H1 (cell line): Measurements from ENCODE around the gene GABARAPL2. TPM values are rescaled to one million over a fixed set of nuclear protein-coding genes. Genes with fewer than 3 reads are reported as not detected.

Source experiments
- CTCF ChIA-PET: fragments of 300-600 bp; sonication (Branson Sonifier 250); formaldehyde crosslinking; loops from one replicate; lab custom pipeline; 2021; ENCODE audit not compliant: partially characterized antibody; lab: Charles Lee
- POLR2A ChIA-PET: fragments of 300-600 bp; sonication (Branson Sonifier 250); formaldehyde crosslinking; loops from one replicate; lab custom pipeline; 2021; ENCODE audit warnings: inconsistent platforms; ENCODE audit not compliant: partially characterized antibody; lab: Charles Lee
- DNase-seq, 2 experiments: peaks; one replicate each; pipeline versions ENCODE4 v3.0.0 to v3.0.0-alpha.2; 2010 to 2022; ENCODE audit warnings: low spot score in 2 of 2, low read depth in 1 of 2, mixed read lengths in 1 of 2
- FAIRE-seq: peaks from 2 replicates; lab custom pipeline; 2011; peaks lifted over from hg19 to GRCh38; lab: Jason Lieb, UNC
- H2AFZ ChIP-seq: 2 replicates; pipeline ENCODE4 v1.8.1; 2012; ENCODE audit warnings: low read length, inconsistent platforms
- H2AK5ac ChIP-seq: 2 replicates; pipeline ENCODE4 v1.6.1; 2013; ENCODE audit warnings: low read depth, low read length
- H2BK120ac ChIP-seq: replicated peaks from 2 replicates; pipeline ENCODE3; 2013; ENCODE audit warnings: low read depth, low read length, inconsistent platforms
- H2BK12ac ChIP-seq: 2 replicates; pipeline ENCODE4 v1.6.1; 2013; ENCODE audit warnings: low read depth, low read length
- H2BK15ac ChIP-seq: 2 replicates; pipeline ENCODE4 v1.6.1; 2013; ENCODE audit warnings: low read length
- H2BK20ac ChIP-seq: 2 replicates; pipeline ENCODE4 v1.6.1; 2013; ENCODE audit warnings: low read length
- H2BK5ac ChIP-seq: 2 replicates; pipeline ENCODE4 v1.6.1; 2013; ENCODE audit warnings: low read depth, low read length
- H3K14ac ChIP-seq: 2 replicates; pipeline ENCODE4 v1.6.1; 2013; ENCODE audit warnings: inconsistent platforms; ENCODE audit not compliant: insufficient read length
- H3K18ac ChIP-seq: 2 replicates; pipeline ENCODE4 v1.6.1; 2013; ENCODE audit warnings: low read length; ENCODE audit errors: extremely low read depth
- H3K23ac ChIP-seq: 2 replicates; pipeline ENCODE4 v1.6.1; 2013; ENCODE audit warnings: inconsistent platforms; ENCODE audit not compliant: insufficient read length
- H3K23me2 ChIP-seq: 2 replicates; pipeline ENCODE4 v1.6.1; 2013; ENCODE audit warnings: low read depth, low read length
- H3K27ac ChIP-seq: 2 replicates; pipeline ENCODE4 v1.6.1; 2011; ENCODE audit warnings: low read depth, low read length, inconsistent platforms
- H3K27me3 ChIP-seq, 4 experiments: replicated peaks in 1 of 4; 1 replicate in 1 of 4; 2 replicates in 3 of 4; pipeline versions ENCODE4 v1.6.1 to v1.8.1; 2011 to 2013; ENCODE audit warnings: low read length in 3 of 4, mild to moderate bottlenecking in 3 of 4, inconsistent platforms in 2 of 4, mixed read lengths in 2 of 4, moderate library complexity in 1 of 4; ENCODE audit not compliant: control insufficient read depth in 3 of 4, insufficient read depth in 3 of 4; ENCODE audit errors: extremely low read depth in 1 of 4
- H3K36me3 ChIP-seq, 4 experiments: 2 replicates each; pipeline versions ENCODE4 v1.6.1 to v1.8.1; 2011 to 2013; ENCODE audit warnings: mild to moderate bottlenecking in 4 of 4, low read length in 3 of 4, moderate library complexity in 2 of 4, control low read depth in 1 of 4, inconsistent platforms in 1 of 4; ENCODE audit not compliant: insufficient read depth in 4 of 4, control insufficient read depth in 2 of 4
- H3K4ac ChIP-seq: replicated peaks from 2 replicates; pipeline ENCODE3; 2013; ENCODE audit warnings: low read length, low read depth, mixed read lengths, inconsistent platforms; ENCODE audit not compliant: insufficient read length
- H3K4me1 ChIP-seq, 4 experiments: replicated peaks in 1 of 4; 1 replicate in 1 of 4; 2 replicates in 3 of 4; pipeline versions ENCODE4 v1.6.1 to v1.8.1; 2011 to 2013; ENCODE audit warnings: low read length in 3 of 4, inconsistent platforms in 2 of 4, mixed read lengths in 1 of 4; ENCODE audit not compliant: insufficient read depth in 4 of 4, control insufficient read depth in 3 of 4
- H3K4me2 ChIP-seq, 2 experiments: 2 replicates each; pipeline versions ENCODE4 v1.6.1 to v1.8.1; 2011 to 2013; ENCODE audit warnings: low read depth in 2 of 2, low read length in 2 of 2, control low read depth in 1 of 2, inconsistent platforms in 1 of 2, mild to moderate bottlenecking in 1 of 2; ENCODE audit not compliant: insufficient read depth in 1 of 2
- H3K4me3 ChIP-seq, 4 experiments: fragments of 200-600, 300-600 bp in 1 of 4; sonication (generic), shearing (Covaris generic), sonication (Bioruptor Twin) in 1 of 4; 2 replicates each; pipeline versions ENCODE4 v1.5.1 to v1.8.1; 2011 to 2016; ENCODE audit warnings: low read length in 4 of 4, low read depth in 3 of 4, control low read depth in 2 of 4, inconsistent platforms in 2 of 4, mild to moderate bottlenecking in 2 of 4, mixed read lengths in 1 of 4, moderate library complexity in 1 of 4; ENCODE audit not compliant: insufficient read depth in 2 of 4; ENCODE audit errors: extremely low read depth in 1 of 4
- H3K56ac ChIP-seq: replicated peaks from 2 replicates; pipeline ENCODE3; 2013; ENCODE audit warnings: low read depth, mild to moderate bottlenecking, mixed read lengths, low read length, inconsistent platforms; ENCODE audit not compliant: insufficient read length
- H3K79me1 ChIP-seq: 2 replicates; pipeline ENCODE4 v1.6.1; 2013; ENCODE audit warnings: low read depth, low read length, control low read depth
- H3K79me2 ChIP-seq, 2 experiments: 2 replicates each; pipeline versions ENCODE4 v1.6.1 to v1.8.1; 2012 to 2013; ENCODE audit warnings: low read length in 2 of 2, mild to moderate bottlenecking in 2 of 2, inconsistent platforms in 1 of 2; ENCODE audit not compliant: insufficient read depth in 2 of 2, control insufficient read depth in 1 of 2
- H3K9ac ChIP-seq, 4 experiments: replicated peaks in 1 of 4; 1 replicate in 1 of 4; 2 replicates in 3 of 4; pipeline versions ENCODE4 v1.6.1 to v1.8.1; 2011 to 2013; ENCODE audit warnings: low read depth in 3 of 4, low read length in 3 of 4, control low read depth in 2 of 4, mild to moderate bottlenecking in 2 of 4, moderate library complexity in 2 of 4, inconsistent platforms in 1 of 4; ENCODE audit errors: extremely low read depth in 1 of 4
- H3K9me3 ChIP-seq, 2 experiments: 2 replicates each; pipeline versions ENCODE4 v1.6.1 to v1.8.1; 2012 to 2013; ENCODE audit warnings: mild to moderate bottlenecking in 2 of 2, moderate library complexity in 2 of 2, control low read depth in 1 of 2, inconsistent platforms in 1 of 2, low read depth in 1 of 2, low read length in 1 of 2, mixed read lengths in 1 of 2; ENCODE audit not compliant: insufficient read depth in 2 of 2
- H4K20me1 ChIP-seq, 2 experiments: replicated peaks in 1 of 2; 2 replicates each; pipeline versions ENCODE3 to v1.8.1; 2011 to 2013; ENCODE audit warnings: inconsistent platforms in 2 of 2, low read length in 2 of 2, mild to moderate bottlenecking in 1 of 2; ENCODE audit not compliant: insufficient read depth in 2 of 2, control insufficient read depth in 1 of 2
- H4K5ac ChIP-seq: 2 replicates; pipeline ENCODE4 v1.6.1; 2013; ENCODE audit warnings: low read length, low read depth, mixed read lengths, inconsistent platforms; ENCODE audit not compliant: insufficient read length
- H4K8ac ChIP-seq: 2 replicates; pipeline ENCODE4 v1.8.0; 2013; ENCODE audit warnings: mild to moderate bottlenecking, moderate library complexity, low read length, inconsistent platforms; ENCODE audit not compliant: insufficient read depth; ENCODE audit errors: extremely low read depth
- H4K91ac ChIP-seq: replicated peaks from 2 replicates; pipeline ENCODE3; 2013; ENCODE audit warnings: low read length, mixed read lengths, inconsistent platforms; ENCODE audit not compliant: insufficient read length
- ASH2L ChIP-seq: fragments of 200-600, 300-600 bp; sonication (generic); IDR thresholded peaks from one replicate; pipeline ENCODE4 v1.7.1; 2017; ENCODE audit warnings: low read length
- CHD2 ChIP-seq: IDR thresholded peaks from 2 replicates; pipeline ENCODE4 v1.6.1; 2012; ENCODE audit warnings: low read length, improper control_type of control experiment
- CREB1 ChIP-seq: IDR thresholded peaks from 2 replicates; pipeline ENCODE4 v1.6.1; 2012; ENCODE audit warnings: inconsistent platforms
- KDM5A ChIP-seq: fragments of 200-600 bp; IDR thresholded peaks from 2 replicates; pipeline ENCODE4 v1.7.1; 2012; ENCODE audit warnings: mild to moderate bottlenecking, low read length, inconsistent platforms, mixed read lengths
- MAX ChIP-seq: IDR thresholded peaks from 2 replicates; pipeline ENCODE4 v1.6.1; 2012; ENCODE audit warnings: inconsistent platforms
- SRF ChIP-seq: IDR thresholded peaks from 2 replicates; pipeline ENCODE4 v1.6.1; 2011; ENCODE audit warnings: mild to moderate bottlenecking, low read depth, low read length, moderate library complexity
- WGBS, 2 experiments: shearing (Covaris generic) in 1 of 2; methylation state at CpG; one replicate each; pipeline versions ENCODE4 v1.1.6 to v1.1.7; 2013 to 2015; ENCODE audit warnings: low lambda C conversion rate in 2 of 2, mixed read lengths in 2 of 2, inconsistent platforms in 1 of 2, low coverage in 1 of 2, missing lambda C conversion rate in 1 of 2; ENCODE audit not compliant: insufficient replicate concordance in 2 of 2, insufficient coverage in 1 of 2, insufficient read length in 1 of 2; ENCODE audit errors: extremely low coverage in 1 of 2, missing lambda C conversion rate in 1 of 2; 5-methylcytosine and 5-hydroxymethylcytosine counted together
- polyA plus RNA-seq, 7 experiments: library from polyadenylated mRNA; depleted of rRNA in 3 of 7; stranded (reverse) in 5 of 7; unstranded in 2 of 7; fragments of >200 nt in 5 of 7; fragments of 200-250 nt in 2 of 7; gene quantifications; 1 replicate in 5 of 7; 2 replicates in 1 of 7; 4 replicates in 1 of 7; pipeline versions ENCODE4 v1.2.1 to v1.2.3, GENCODE V29; 2011 to 2013; ENCODE audit warnings: missing spikeins in 2 of 7, mixed read lengths in 2 of 7
- total RNA-seq: library from RNA; stranded (reverse); fragmentation: NEBNext Ultra II Directional; extraction: Animal tissue kit (Norgen Biotek cat#: 25700); gene quantifications from 2 replicates; pipeline ENCODE4 v1.2.1, GENCODE V29; 2021

Gene GABARAPL2
- total and polyA plus RNA-seq, 2 of the 8 experiments (the other 6 are each of a cell fraction or from before 2014, with no cell fraction given) = 65.8 to 71.3 TPM

- DNase-seq (no peak), FAIRE-seq (no peak)
- H3K4me1 ChIP-seq = peaks cover 0 to 6% (median 0%) of the 10 kb centered on the region in 4 experiments; a peak in 1 of 7 replicates
- H3K56ac ChIP-seq = no peak overlapping the region
- no peaks in the 10 kb centered on the region for H3K23me2 ChIP-seq
- H3K79me2 ChIP-seq = no peaks in the 10 kb centered on the region
- WGBS, 2 experiments = 90% methylated on average over 19 of the region's 19 CpGs; no CpG with 5 or more reads in 1 of the 2 experiments
- CTCF ChIA-PET = interaction anchor here (0.9 to 9.3 kb wide), 13 partner anchors 9 to 126 kb away, joined by 3 to 203 read pairs (median 5); partner anchors contain the start of gene TMEM170A
- POLR2A ChIA-PET = interaction anchor here (0.8 to 2.4 kb wide), 10 partner anchors 8 to 92 kb away, joined by 3 to 17 read pairs (median 4); partner anchors contain the start of gene CHST6
- peak overlapping the region; percentile 82; the same call in 1 of the 2 replicates for H4K8ac ChIP-seq
- H3K79me1 ChIP-seq = no peaks in the 10 kb centered on the region
- H2BK20ac ChIP-seq = no peak overlapping the region
- no peaks in the 10 kb centered on the region for H3K9me3 ChIP-seq
- no peaks in the 10 kb centered on the region for H3K36me3 ChIP-seq
- H3K14ac ChIP-seq = no peak overlapping the region
- H3K4me2 ChIP-seq = no peak overlapping the region
- no peak overlapping the region for H4K91ac ChIP-seq
- H2BK15ac ChIP-seq = no peak overlapping the region
- no peak overlapping the region for H2BK120ac ChIP-seq
- no peak overlapping the region for H2AK5ac ChIP-seq
- H4K5ac ChIP-seq = no peak overlapping the region
- H2BK5ac ChIP-seq = 0 out of 2 replicates have a peak overlapping the region, but pooled peaks have one; percentile 55
- 0 out of 2 replicates have a peak overlapping the region, but pooled peaks have one; percentile 9 for H2AFZ ChIP-seq
- H2BK12ac ChIP-seq = no peak overlapping the region
- H3K9ac ChIP-seq = no peak overlapping the region
- H3K23ac ChIP-seq = no peak overlapping the region
- no peak overlapping the region for H3K4ac ChIP-seq
- H3K27ac ChIP-seq = no peak overlapping the region
- no peaks in the 10 kb centered on the region for H3K27me3 ChIP-seq
- H3K18ac ChIP-seq = no peak overlapping the region
- H4K20me1 ChIP-seq = no peaks in the 10 kb centered on the region
- no peak overlapping the region for H3K4me3 ChIP-seq
- no peak for TF ChIP-seq ASH2L
- TF ChIP-seq KDM5A = no peak
- no peak for TF ChIP-seq MAX
- TF ChIP-seq CREB1 = no peak
- no peak for TF ChIP-seq SRF
- no peak for TF ChIP-seq CHD2
These were observed 31.5 kb upstream of the GABARAPL2 start for GRCh38 chr16:75534560-75535205.
